Osteoblast (primary cell): ENCODE data around the gene RGS1. TPM values are rescaled to one million over a fixed set of nuclear protein-coding genes. Genes with fewer than 3 reads are reported as not detected.

Experiments used
- DNase-seq: peaks from one replicate; pipeline ENCODE4 v3.0.0; 2011; ENCODE audit warnings: low spot score, mixed read lengths; ENCODE audit not compliant: insufficient read length; ENCODE audit errors: missing footprints
- H2AFZ ChIP-seq: 2 replicates; pipeline ENCODE4 v1.6.0; 2011; ENCODE audit warnings: mild to moderate bottlenecking, low read length
- H3K27ac ChIP-seq: 2 replicates; pipeline ENCODE4 v1.5.1; 2011; ENCODE audit warnings: mild to moderate bottlenecking, low read depth, low read length, moderate library complexity
- H3K27me3 ChIP-seq: 2 replicates; pipeline ENCODE4 v1.6.0; 2012; ENCODE audit warnings: mild to moderate bottlenecking, control low read depth, inconsistent platforms, low read length, moderate library complexity; ENCODE audit not compliant: insufficient read depth
- H3K36me3 ChIP-seq: 2 replicates; pipeline ENCODE4 v1.5.1; 2011; ENCODE audit warnings: mild to moderate bottlenecking, low read length, control low read depth, moderate library complexity; ENCODE audit not compliant: insufficient read depth
- H3K4me1 ChIP-seq: 2 replicates; pipeline ENCODE4 v1.5.1; 2011; ENCODE audit warnings: mild to moderate bottlenecking, low read length, control low read depth, moderate library complexity; ENCODE audit not compliant: insufficient read depth
- H3K4me2 ChIP-seq: 2 replicates; pipeline ENCODE4 v1.6.0; 2011; ENCODE audit warnings: mild to moderate bottlenecking, low read length; ENCODE audit not compliant: insufficient read depth
- H3K4me3 ChIP-seq: fragments of 200-600 bp; sonication (generic); 3 replicates; pipeline ENCODE4 v1.5.1; 2012; ENCODE audit warnings: mild to moderate bottlenecking, low read length, inconsistent platforms; ENCODE audit not compliant: insufficient read depth
- H3K79me2 ChIP-seq: 2 replicates; pipeline ENCODE4 v1.6.0; 2012; ENCODE audit warnings: mild to moderate bottlenecking, low read length, control low read depth, inconsistent platforms; ENCODE audit not compliant: insufficient read depth
- H3K9me3 ChIP-seq: 2 replicates; pipeline ENCODE4 v1.5.1; 2011; ENCODE audit warnings: low read depth, low read length, control low read depth
- H4K20me1 ChIP-seq: 2 replicates; pipeline ENCODE4 v1.6.0; 2012; ENCODE audit warnings: mild to moderate bottlenecking, low read length, control low read depth; ENCODE audit not compliant: insufficient read depth
- CTCF ChIP-seq: IDR thresholded peaks from 2 replicates; pipeline ENCODE4 v1.5.1; 2011; ENCODE audit warnings: mild to moderate bottlenecking, low read depth, low read length, moderate library complexity; ENCODE audit errors: extremely low read depth
- total RNA-seq: library from RNA; depleted of rRNA; stranded (reverse); fragments of >200 nt; gene quantifications from 2 replicates; pipeline ENCODE4 v1.2.3, GENCODE V29; 2012

The RGS1 gene
- total RNA-seq, 1 donor, result not detected

GRCh38 chr1:192549937-192550336, 25.6 kb upstream of the RGS1 start:
- Histone ChIP-seq H3K4me2 (no peak overlapping the region), H3K4me1 (peaks cover 35% of the 10 kb centered on the region), H3K9me3 (no peaks in the 10 kb centered on the region), H2AFZ (no peak overlapping the region), H3K4me3 (no peak overlapping the region), H3K36me3 (no peaks in the 10 kb centered on the region), H3K79me2 (no peaks in the 10 kb centered on the region), H4K20me1 (no peaks in the 10 kb centered on the region), H3K27ac (no peak overlapping the region), H3K27me3 (no peaks in the 10 kb centered on the region)
- TF ChIP-seq CTCF, result no peak
- DNase-seq, result no peak

- Histone ChIP-seq H3K36me3 (no peaks in the 10 kb centered on the region), H3K27ac (peak overlapping the region; percentile 71), H3K4me3 (no peak overlapping the region), H3K4me2 (peak overlapping the region; percentile 58), H3K9me3 (no peaks in the 10 kb centered on the region), H2AFZ (no peak overlapping the region), H4K20me1 (no peaks in the 10 kb centered on the region), H3K4me1 (peaks cover 30% of the 10 kb centered on the region), H3K79me2 (no peaks in the 10 kb centered on the region), H3K27me3 (no peaks in the 10 kb centered on the region)
- TF ChIP-seq CTCF, result no peak
- DNase-seq, result no peak
Measured at GRCh38 chr1:192550922-192551534, 24.5 kb upstream of the RGS1 start.

- Histone ChIP-seq H3K27ac (no peak overlapping the region), H3K4me2 (no peak overlapping the region), H3K27me3 (no peaks in the 10 kb centered on the region), H3K4me1 (peaks cover 28% of the 10 kb centered on the region), H2AFZ (no peak overlapping the region), H3K4me3 (no peak overlapping the region), H3K36me3 (no peaks in the 10 kb centered on the region), H3K9me3 (no peaks in the 10 kb centered on the region), H3K79me2 (no peaks in the 10 kb centered on the region), H4K20me1 (no peaks in the 10 kb centered on the region)
- DNase-seq, result no peak
- TF ChIP-seq CTCF, result no peak
Measured at GRCh38 chr1:192552760-192553191, 22.8 kb upstream of the RGS1 start.

- H3K27ac ChIP-seq, result no peak overlapping the region
- no peak for TF ChIP-seq CTCF
- no peaks in the 10 kb centered on the region for H4K20me1 ChIP-seq
- H3K27me3 ChIP-seq, result no peaks in the 10 kb centered on the region
- no peak overlapping the region for H3K4me2 ChIP-seq
- no peaks in the 10 kb centered on the region for H3K9me3 ChIP-seq
- H3K4me1 ChIP-seq, result peaks cover 36% of the 10 kb centered on the region
- H3K36me3 ChIP-seq, result no peaks in the 10 kb centered on the region
- H3K4me3 ChIP-seq, result no peak overlapping the region
- DNase-seq, result no peak
- H2AFZ ChIP-seq, result no peak overlapping the region
- H3K79me2 ChIP-seq, result no peaks in the 10 kb centered on the region
Measured at GRCh38 chr1:192553741-192554140, 21.8 kb upstream of the RGS1 start.
